ENCODE results near the gene PIK3R2. TPM values are rescaled to one million over a fixed set of nuclear protein-coding genes. Genes with fewer than 3 reads are reported as not detected.

PIK3R2 gene
- total and polyA plus RNA-seq, 2 of the 13 experiments (the other 11 are each of a cell fraction or from before 2014, with no cell fraction given): 18.6 to 25.3 TPM

DNA sequence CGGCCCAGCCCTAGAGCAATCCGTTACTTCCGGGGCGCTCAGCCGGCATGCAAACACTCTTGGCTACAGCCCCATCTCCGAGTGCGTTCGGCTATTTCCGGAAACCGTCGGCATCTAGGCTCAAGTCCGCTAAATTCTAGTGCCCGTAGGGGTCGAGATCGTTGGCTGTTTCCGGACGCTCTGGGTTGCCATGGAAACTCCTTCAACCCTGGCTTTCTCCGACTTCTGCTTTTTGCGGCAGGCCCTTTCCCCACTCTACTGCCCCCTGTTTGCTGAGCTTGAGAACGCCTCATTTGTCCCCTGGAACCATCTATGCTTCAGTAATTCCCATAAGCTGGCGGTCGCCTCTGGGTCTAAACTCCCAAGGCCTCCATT lies 534 bp upstream of the PIK3R2 start (continued):
- no peak for TF ChIP-seq AKNA (CRISPR knock-in tag; IDR thresholded peaks at IDR 0.05; ENCODE audit: borderline replicate concordance)
- TF ChIP-seq ZNF264 (CRISPR knock-in tag; IDR thresholded peaks at IDR 0.05): 0 out of 2 replicates have a peak, but pooled peaks have one; percentile 66
- no peak for TF ChIP-seq ZNF878 (CRISPR knock-in tag; IDR thresholded peaks at IDR 0.05)
- peak; percentile 60; the same call in 1 of the 2 replicates for TF ChIP-seq ZNF33B (CRISPR knock-in tag; IDR thresholded peaks at IDR 0.05)
- no peak for TF ChIP-seq RBM39 (IDR thresholded peaks at IDR 0.05; ENCODE audit: low read depth, low read length, poor library complexity, severe bottlenecking)
- no peak for TF ChIP-seq HES4 (CRISPR knock-in tag; IDR thresholded peaks at IDR 0.05; ENCODE audit: borderline replicate concordance)
- TF ChIP-seq, protein P1, sequence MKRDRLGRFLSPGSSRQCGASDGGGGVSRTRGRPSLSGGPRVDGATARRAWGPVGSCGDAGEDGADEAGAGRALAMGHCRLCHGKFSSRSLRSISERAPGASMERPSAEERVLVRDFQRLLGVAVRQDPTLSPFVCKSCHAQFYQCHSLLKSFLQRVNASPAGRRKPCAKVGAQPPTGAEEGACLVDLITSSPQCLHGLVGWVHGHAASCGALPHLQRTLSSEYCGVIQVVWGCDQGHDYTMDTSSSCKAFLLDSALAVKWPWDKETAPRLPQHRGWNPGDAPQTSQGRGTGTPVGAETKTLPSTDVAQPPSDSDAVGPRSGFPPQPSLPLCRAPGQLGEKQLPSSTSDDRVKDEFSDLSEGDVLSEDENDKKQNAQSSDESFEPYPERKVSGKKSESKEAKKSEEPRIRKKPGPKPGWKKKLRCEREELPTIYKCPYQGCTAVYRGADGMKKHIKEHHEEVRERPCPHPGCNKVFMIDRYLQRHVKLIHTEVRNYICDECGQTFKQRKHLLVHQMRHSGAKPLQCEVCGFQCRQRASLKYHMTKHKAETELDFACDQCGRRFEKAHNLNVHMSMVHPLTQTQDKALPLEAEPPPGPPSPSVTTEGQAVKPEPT (CRISPR knock-in tag; IDR thresholded peaks at IDR 0.05; ENCODE audit: low read depth): no peak
- TF ChIP-seq FOXK2 (IDR thresholded peaks at IDR 0.05): peak; percentile 53; the same call in 1 of the 2 replicates
- no peak for TF ChIP-seq PBX2 (CRISPR knock-in tag; IDR thresholded peaks at IDR 0.05)
- TF ChIP-seq ARHGAP35 (CRISPR knock-in tag; IDR thresholded peaks at IDR 0.05; ENCODE audit: borderline replicate concordance): no peak
- TF ChIP-seq EEA1 (CRISPR knock-in tag; IDR thresholded peaks at IDR 0.05; ENCODE audit: borderline replicate concordance): no peak
- TF ChIP-seq POLR2G (IDR thresholded peaks at IDR 0.05; ENCODE audit: low read depth, low read length): peak; percentile 58; the same call in 1 of the 2 replicates
- no peak for TF ChIP-seq JUNB (CRISPR knock-in tag; IDR thresholded peaks at IDR 0.05; ENCODE audit: borderline replicate concordance)
- no peak for TF ChIP-seq CHD4 (IDR thresholded peaks at IDR 0.05; ENCODE audit: borderline replicate concordance, low read length)
- TF ChIP-seq ZNF34 (CRISPR knock-in tag; IDR thresholded peaks at IDR 0.05; ENCODE audit: borderline replicate concordance): 0 out of 2 replicates have a peak, but pooled peaks have one; percentile 2
- TF ChIP-seq ZNF354B (CRISPR knock-in tag; IDR thresholded peaks at IDR 0.05): no peak
- peak; percentile 75; the same call in 1 of the 2 replicates for TF ChIP-seq ZNF7 (CRISPR knock-in tag; IDR thresholded peaks at IDR 0.05)
- no peak for TF ChIP-seq MNT (IDR thresholded peaks at IDR 0.05)
